RWPE2 (cell line): Measurements from ENCODE around the gene TMEM95.

Source experiments
- ATAC-seq: fragments of 200-7000 bp; cut with Tn5 transposase; 3 replicates; pipeline ENCODE4 v1.9.1; 2021; ENCODE audit warnings: low read depth
- DNase-seq: peaks from one replicate; pipeline ENCODE4 v3.0.0-alpha.2; 2020; ENCODE audit warnings: low spot score
- H3K27ac ChIP-seq: fragments of 450-650 bp; 2 replicates; pipeline ENCODE4 v1.5.1; 2017; ENCODE audit warnings: mild to moderate bottlenecking; ENCODE audit not compliant: poor library complexity, severe bottlenecking
- H3K27me3 ChIP-seq: fragments of 250-450 bp; sonication (Bioruptor Pico); 2 replicates; pipeline ENCODE4 v1.5.1; 2021; ENCODE audit warnings: mild to moderate bottlenecking, moderate library complexity; ENCODE audit not compliant: insufficient read depth, poor library complexity, severe bottlenecking
- H3K36me3 ChIP-seq: fragments of 250-450 bp; sonication (Bioruptor Pico); 2 replicates; pipeline ENCODE4 v1.5.1; 2020; ENCODE audit warnings: low read depth, mild to moderate bottlenecking, moderate library complexity
- H3K4me1 ChIP-seq: fragments of 250-450 bp; sonication (Bioruptor Pico); 2 replicates; pipeline ENCODE4 v1.5.1; 2021; ENCODE audit warnings: mild to moderate bottlenecking, moderate library complexity; ENCODE audit not compliant: insufficient read depth, poor library complexity, severe bottlenecking
- H3K4me3 ChIP-seq: fragments of 250-450 bp; sonication (Bioruptor Pico); 2 replicates; pipeline ENCODE4 v1.5.1; 2021; ENCODE audit warnings: mild to moderate bottlenecking, moderate library complexity; ENCODE audit not compliant: severe bottlenecking
- H3K9me3 ChIP-seq: fragments of 250-450 bp; sonication (Bioruptor Pico); 2 replicates; pipeline ENCODE4 v1.5.1; 2021; ENCODE audit warnings: mild to moderate bottlenecking, moderate library complexity; ENCODE audit not compliant: severe bottlenecking
- CTCF ChIP-seq: fragments of 450-650 bp; IDR thresholded peaks from one replicate; pipeline ENCODE4 v1.5.1; 2017; ENCODE audit warnings: mild to moderate bottlenecking, moderate library complexity; ENCODE audit not compliant: poor library complexity, severe bottlenecking

Gene TMEM95

GRCh38 chr17:7355053-7355452 is at the start of gene TMEM95:
Gene TMEM95 (plus strand): TSS chr17:7355156. CDS start chr17:7355205, 49 bp downstream.
- Histone ChIP-seq H3K36me3 (no peaks in the 10 kb centered on the region), H3K4me1 (peaks cover 15% of the 10 kb centered on the region), H3K9me3 (no peaks in the 10 kb centered on the region), H3K4me3 (peak within 1 kb of the TSS; percentile 81), H3K27ac (peak within 1 kb of the TSS; percentile 99), H3K27me3 (no peaks in the 10 kb centered on the region)
- ATAC-seq (no peak), DNase-seq (no peak)
- TF ChIP-seq CTCF: no peak

- H3K27me3 ChIP-seq: no peaks in the 10 kb centered on the region
- peak; percentile 82 for ATAC-seq
- H3K9me3 ChIP-seq: no peaks in the 10 kb centered on the region
Measured at GRCh38 chr17:7306911-7307685, 47.9 kb upstream of the TMEM95 start, which contains the start of gene EIF5A. Gene EIF5A (plus strand): TSS chr17:7307628. CDS start chr17:7309636, 2,008 bp downstream.

GRCh38 chr17:7307686-7308624 is 47.0 kb upstream of the TMEM95 start:
- peaks cover 45% of the 10 kb centered on the region for H3K36me3 ChIP-seq
- ATAC-seq (no peak), DNase-seq (no peak)
- H3K27me3 ChIP-seq: no peaks in the 10 kb centered on the region
- no peak for TF ChIP-seq CTCF
- H3K4me3 ChIP-seq: peak overlapping the region; percentile 93
- H3K4me1 ChIP-seq: peaks cover 8% of the 10 kb centered on the region
- H3K9me3 ChIP-seq: no peaks in the 10 kb centered on the region
- peak overlapping the region; percentile 94 for H3K27ac ChIP-seq

More at GRCh38 chr17:7306911-7307685, 47.9 kb upstream of the TMEM95 start, which contains the start of gene EIF5A:
- H3K27ac ChIP-seq: peak within 1 kb of the TSS; percentile 94
- peaks cover 8% of the 10 kb centered on the region for H3K4me1 ChIP-seq
- peak within 1 kb of the TSS; percentile 93 for H3K4me3 ChIP-seq
- H3K36me3 ChIP-seq: peaks cover 37% of the 10 kb centered on the region
- TF ChIP-seq CTCF: no peak
- DNase-seq: peak; percentile 100

GRCh38 chr17:7308625-7309433 is 46.1 kb upstream of the TMEM95 start:
- peak overlapping the region; percentile 93 for H3K4me3 ChIP-seq
- no peaks in the 10 kb centered on the region for H3K9me3 ChIP-seq
- no peak for TF ChIP-seq CTCF
- peaks cover 54% of the 10 kb centered on the region for H3K36me3 ChIP-seq
- H3K27ac ChIP-seq: peak overlapping the region; percentile 94
- H3K4me1 ChIP-seq: peaks cover 8% of the 10 kb centered on the region
- peak; percentile 31 for ATAC-seq
- no peak for DNase-seq
- H3K27me3 ChIP-seq: no peaks in the 10 kb centered on the region
